Erythroblast (primary cell): ENCODE data around the gene GNAT2.

Source experiments
- GATA1 ChIP-seq: IDR thresholded peaks from 2 replicates; pipeline ENCODE4 v1.6.1; 2011; ENCODE audit warnings: low read depth, mild to moderate bottlenecking, control low read depth, low read length, moderate library complexity
- POLR2A ChIP-seq: IDR thresholded peaks from 2 replicates; pipeline ENCODE4 v1.6.1; 2011; ENCODE audit warnings: mild to moderate bottlenecking, low read length

- no peak for TF ChIP-seq POLR2A
- no peak for TF ChIP-seq GATA1
Measured at GRCh38 chr1:109598156-109598555, 21.3 kb downstream of the GNAT2 start.
